H1 (cell line): ENCODE data around the gene SLX4. TPM values are rescaled to one million over a fixed set of nuclear protein-coding genes. Genes with fewer than 3 reads are reported as not detected.

Experiments used
- CTCF ChIA-PET: fragments of 300-600 bp; sonication (Branson Sonifier 250); formaldehyde crosslinking; loops from one replicate; lab custom pipeline; 2021; ENCODE audit not compliant: partially characterized antibody; lab: Charles Lee
- POLR2A ChIA-PET: fragments of 300-600 bp; sonication (Branson Sonifier 250); formaldehyde crosslinking; loops from one replicate; lab custom pipeline; 2021; ENCODE audit warnings: inconsistent platforms; ENCODE audit not compliant: partially characterized antibody; lab: Charles Lee
- DNase-seq, 2 experiments: peaks; one replicate each; pipeline versions ENCODE4 v3.0.0 to v3.0.0-alpha.2; 2010 to 2022; ENCODE audit warnings: low spot score in 2 of 2, low read depth in 1 of 2, mixed read lengths in 1 of 2
- FAIRE-seq: peaks from 2 replicates; lab custom pipeline; 2011; peaks lifted over from hg19 to GRCh38; lab: Jason Lieb, UNC
- H2AFZ ChIP-seq: 2 replicates; pipeline ENCODE4 v1.8.1; 2012; ENCODE audit warnings: low read length, inconsistent platforms
- H2AK5ac ChIP-seq: 2 replicates; pipeline ENCODE4 v1.6.1; 2013; ENCODE audit warnings: low read depth, low read length
- H2BK120ac ChIP-seq: replicated peaks from 2 replicates; pipeline ENCODE3; 2013; ENCODE audit warnings: low read depth, low read length, inconsistent platforms
- H2BK12ac ChIP-seq: 2 replicates; pipeline ENCODE4 v1.6.1; 2013; ENCODE audit warnings: low read depth, low read length
- H2BK15ac ChIP-seq: 2 replicates; pipeline ENCODE4 v1.6.1; 2013; ENCODE audit warnings: low read length
- H2BK20ac ChIP-seq: 2 replicates; pipeline ENCODE4 v1.6.1; 2013; ENCODE audit warnings: low read length
- H2BK5ac ChIP-seq: 2 replicates; pipeline ENCODE4 v1.6.1; 2013; ENCODE audit warnings: low read depth, low read length
- H3K14ac ChIP-seq: 2 replicates; pipeline ENCODE4 v1.6.1; 2013; ENCODE audit warnings: inconsistent platforms; ENCODE audit not compliant: insufficient read length
- H3K18ac ChIP-seq: 2 replicates; pipeline ENCODE4 v1.6.1; 2013; ENCODE audit warnings: low read length; ENCODE audit errors: extremely low read depth
- H3K23ac ChIP-seq: 2 replicates; pipeline ENCODE4 v1.6.1; 2013; ENCODE audit warnings: inconsistent platforms; ENCODE audit not compliant: insufficient read length
- H3K23me2 ChIP-seq: 2 replicates; pipeline ENCODE4 v1.6.1; 2013; ENCODE audit warnings: low read depth, low read length
- H3K27ac ChIP-seq: 2 replicates; pipeline ENCODE4 v1.6.1; 2011; ENCODE audit warnings: low read depth, low read length, inconsistent platforms
- H3K27me3 ChIP-seq, 4 experiments: replicated peaks in 1 of 4; 1 replicate in 1 of 4; 2 replicates in 3 of 4; pipeline versions ENCODE4 v1.6.1 to v1.8.1; 2011 to 2013; ENCODE audit warnings: low read length in 3 of 4, mild to moderate bottlenecking in 3 of 4, inconsistent platforms in 2 of 4, mixed read lengths in 2 of 4, moderate library complexity in 1 of 4; ENCODE audit not compliant: control insufficient read depth in 3 of 4, insufficient read depth in 3 of 4; ENCODE audit errors: extremely low read depth in 1 of 4
- H3K36me3 ChIP-seq, 4 experiments: 2 replicates each; pipeline versions ENCODE4 v1.6.1 to v1.8.1; 2011 to 2013; ENCODE audit warnings: mild to moderate bottlenecking in 4 of 4, low read length in 3 of 4, moderate library complexity in 2 of 4, control low read depth in 1 of 4, inconsistent platforms in 1 of 4; ENCODE audit not compliant: insufficient read depth in 4 of 4, control insufficient read depth in 2 of 4
- H3K4ac ChIP-seq: replicated peaks from 2 replicates; pipeline ENCODE3; 2013; ENCODE audit warnings: low read length, low read depth, mixed read lengths, inconsistent platforms; ENCODE audit not compliant: insufficient read length
- H3K4me1 ChIP-seq, 4 experiments: replicated peaks in 1 of 4; 1 replicate in 1 of 4; 2 replicates in 3 of 4; pipeline versions ENCODE4 v1.6.1 to v1.8.1; 2011 to 2013; ENCODE audit warnings: low read length in 3 of 4, inconsistent platforms in 2 of 4, mixed read lengths in 1 of 4; ENCODE audit not compliant: insufficient read depth in 4 of 4, control insufficient read depth in 3 of 4
- H3K4me2 ChIP-seq, 2 experiments: 2 replicates each; pipeline versions ENCODE4 v1.6.1 to v1.8.1; 2011 to 2013; ENCODE audit warnings: low read depth in 2 of 2, low read length in 2 of 2, control low read depth in 1 of 2, inconsistent platforms in 1 of 2, mild to moderate bottlenecking in 1 of 2; ENCODE audit not compliant: insufficient read depth in 1 of 2
- H3K4me3 ChIP-seq, 4 experiments: fragments of 200-600, 300-600 bp in 1 of 4; sonication (generic), shearing (Covaris generic), sonication (Bioruptor Twin) in 1 of 4; 2 replicates each; pipeline versions ENCODE4 v1.5.1 to v1.8.1; 2011 to 2016; ENCODE audit warnings: low read length in 4 of 4, low read depth in 3 of 4, control low read depth in 2 of 4, inconsistent platforms in 2 of 4, mild to moderate bottlenecking in 2 of 4, mixed read lengths in 1 of 4, moderate library complexity in 1 of 4; ENCODE audit not compliant: insufficient read depth in 2 of 4; ENCODE audit errors: extremely low read depth in 1 of 4
- H3K56ac ChIP-seq: replicated peaks from 2 replicates; pipeline ENCODE3; 2013; ENCODE audit warnings: low read depth, mild to moderate bottlenecking, mixed read lengths, low read length, inconsistent platforms; ENCODE audit not compliant: insufficient read length
- H3K79me1 ChIP-seq: 2 replicates; pipeline ENCODE4 v1.6.1; 2013; ENCODE audit warnings: low read depth, low read length, control low read depth
- H3K79me2 ChIP-seq, 2 experiments: 2 replicates each; pipeline versions ENCODE4 v1.6.1 to v1.8.1; 2012 to 2013; ENCODE audit warnings: low read length in 2 of 2, mild to moderate bottlenecking in 2 of 2, inconsistent platforms in 1 of 2; ENCODE audit not compliant: insufficient read depth in 2 of 2, control insufficient read depth in 1 of 2
- H3K9ac ChIP-seq, 4 experiments: replicated peaks in 1 of 4; 1 replicate in 1 of 4; 2 replicates in 3 of 4; pipeline versions ENCODE4 v1.6.1 to v1.8.1; 2011 to 2013; ENCODE audit warnings: low read depth in 3 of 4, low read length in 3 of 4, control low read depth in 2 of 4, mild to moderate bottlenecking in 2 of 4, moderate library complexity in 2 of 4, inconsistent platforms in 1 of 4; ENCODE audit errors: extremely low read depth in 1 of 4
- H3K9me3 ChIP-seq, 2 experiments: 2 replicates each; pipeline versions ENCODE4 v1.6.1 to v1.8.1; 2012 to 2013; ENCODE audit warnings: mild to moderate bottlenecking in 2 of 2, moderate library complexity in 2 of 2, control low read depth in 1 of 2, inconsistent platforms in 1 of 2, low read depth in 1 of 2, low read length in 1 of 2, mixed read lengths in 1 of 2; ENCODE audit not compliant: insufficient read depth in 2 of 2
- H4K20me1 ChIP-seq, 2 experiments: replicated peaks in 1 of 2; 2 replicates each; pipeline versions ENCODE3 to v1.8.1; 2011 to 2013; ENCODE audit warnings: inconsistent platforms in 2 of 2, low read length in 2 of 2, mild to moderate bottlenecking in 1 of 2; ENCODE audit not compliant: insufficient read depth in 2 of 2, control insufficient read depth in 1 of 2
- H4K5ac ChIP-seq: 2 replicates; pipeline ENCODE4 v1.6.1; 2013; ENCODE audit warnings: low read length, low read depth, mixed read lengths, inconsistent platforms; ENCODE audit not compliant: insufficient read length
- H4K8ac ChIP-seq: 2 replicates; pipeline ENCODE4 v1.8.0; 2013; ENCODE audit warnings: mild to moderate bottlenecking, moderate library complexity, low read length, inconsistent platforms; ENCODE audit not compliant: insufficient read depth; ENCODE audit errors: extremely low read depth
- H4K91ac ChIP-seq: replicated peaks from 2 replicates; pipeline ENCODE3; 2013; ENCODE audit warnings: low read length, mixed read lengths, inconsistent platforms; ENCODE audit not compliant: insufficient read length
- BACH1 ChIP-seq: IDR thresholded peaks from 2 replicates; pipeline ENCODE4 v1.6.1; 2012; ENCODE audit warnings: low read length, improper control_type of control experiment
- KDM5A ChIP-seq: fragments of 200-600 bp; IDR thresholded peaks from 2 replicates; pipeline ENCODE4 v1.7.1; 2012; ENCODE audit warnings: mild to moderate bottlenecking, low read length, inconsistent platforms, mixed read lengths
- NRF1 ChIP-seq: IDR thresholded peaks from 2 replicates; pipeline ENCODE4 v1.6.1; 2011; ENCODE audit warnings: mild to moderate bottlenecking, low read depth, low read length, improper control_type of control experiment
- RXRA ChIP-seq: IDR thresholded peaks from 2 replicates; pipeline ENCODE4 v1.6.1; 2011; ENCODE audit warnings: low read depth, mild to moderate bottlenecking, low read length, moderate library complexity; ENCODE audit not compliant: insufficient read depth
- TAF1 ChIP-seq: IDR thresholded peaks from 2 replicates; pipeline ENCODE4 v1.6.1; 2011; ENCODE audit warnings: mild to moderate bottlenecking, low read depth, low read length
- WGBS, 2 experiments: shearing (Covaris generic) in 1 of 2; methylation state at CpG; one replicate each; pipeline versions ENCODE4 v1.1.6 to v1.1.7; 2013 to 2015; ENCODE audit warnings: low lambda C conversion rate in 2 of 2, mixed read lengths in 2 of 2, inconsistent platforms in 1 of 2, low coverage in 1 of 2, missing lambda C conversion rate in 1 of 2; ENCODE audit not compliant: insufficient replicate concordance in 2 of 2, insufficient coverage in 1 of 2, insufficient read length in 1 of 2; ENCODE audit errors: extremely low coverage in 1 of 2, missing lambda C conversion rate in 1 of 2; 5-methylcytosine and 5-hydroxymethylcytosine counted together
- polyA plus RNA-seq, 7 experiments: library from polyadenylated mRNA; depleted of rRNA in 3 of 7; stranded (reverse) in 5 of 7; unstranded in 2 of 7; fragments of >200 nt in 5 of 7; fragments of 200-250 nt in 2 of 7; gene quantifications; 1 replicate in 5 of 7; 2 replicates in 1 of 7; 4 replicates in 1 of 7; pipeline versions ENCODE4 v1.2.1 to v1.2.3, GENCODE V29; 2011 to 2013; ENCODE audit warnings: missing spikeins in 2 of 7, mixed read lengths in 2 of 7
- total RNA-seq: library from RNA; stranded (reverse); fragmentation: NEBNext Ultra II Directional; extraction: Animal tissue kit (Norgen Biotek cat#: 25700); gene quantifications from 2 replicates; pipeline ENCODE4 v1.2.1, GENCODE V29; 2021
- TF ChIP-seq, protein P1 (sequence below): IDR thresholded peaks from 2 replicates; pipeline ENCODE4 v1.6.1; 2012; ENCODE audit warnings: inconsistent platforms
- TF ChIP-seq, protein P2 (sequence below): IDR thresholded peaks from 2 replicates; pipeline ENCODE4 v1.6.1; 2011; ENCODE audit warnings: low read depth, mild to moderate bottlenecking, low read length; ENCODE audit not compliant: insufficient read depth
- TF ChIP-seq, protein P3 (sequence below): IDR thresholded peaks from 2 replicates; pipeline ENCODE4 v1.6.1; 2012; ENCODE audit warnings: low read length, inconsistent platforms

The SLX4 gene
- total and polyA plus RNA-seq, 2 of the 8 experiments (the other 6 are each of a cell fraction or from before 2014, with no cell fraction given): 4.4 to 11.4 TPM

DNA sequence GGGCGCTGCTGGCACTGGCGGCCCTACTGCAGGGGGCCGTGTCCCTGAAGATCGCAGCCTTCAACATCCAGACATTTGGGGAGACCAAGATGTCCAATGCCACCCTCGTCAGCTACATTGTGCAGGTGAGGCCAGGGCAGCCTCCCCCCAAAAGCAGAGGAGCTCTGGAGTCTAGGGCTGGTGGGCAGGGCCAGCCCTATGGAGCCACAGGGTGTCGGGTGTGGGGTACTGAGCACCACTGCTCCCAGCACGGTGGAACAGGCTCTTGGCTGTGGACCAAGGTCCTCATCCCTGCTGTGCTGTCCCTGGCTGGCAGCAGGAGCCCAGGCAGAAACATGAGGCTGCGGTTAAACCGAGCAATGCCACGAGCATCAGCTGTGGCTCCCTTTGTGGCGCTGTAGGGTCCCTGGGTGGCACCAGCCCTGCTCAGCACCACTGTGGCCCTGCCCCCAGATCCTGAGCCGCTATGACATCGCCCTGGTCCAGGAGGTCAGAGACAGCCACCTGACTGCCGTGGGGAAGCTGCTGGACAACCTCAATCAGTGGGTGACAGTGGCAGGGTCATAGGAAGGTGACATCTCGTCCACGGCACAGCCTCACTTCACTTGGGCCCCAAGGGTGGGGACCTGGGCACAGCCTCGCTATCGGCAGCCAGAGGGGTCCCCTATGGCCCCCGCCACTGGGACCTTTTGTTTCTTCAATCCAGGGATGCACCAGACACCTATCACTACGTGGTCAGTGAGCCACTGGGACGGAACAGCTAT, 44.2 kb upstream of the SLX4 start:
- WGBS, 2 experiments: 90% methylated on average over 19 of the region's 21 CpGs; no CpG with 5 or more reads in 1 of the 2 experiments
- H3K4me1 ChIP-seq: peaks cover 0 to 13% (median 9%) of the 10 kb centered on the region in 4 experiments; a peak in 5 of 7 replicates
- FAIRE-seq: no peak
- H3K4ac ChIP-seq: no peak overlapping the region
- no peaks in the 10 kb centered on the region for H3K9me3 ChIP-seq
- no peak overlapping the region for H3K18ac ChIP-seq
- CTCF ChIA-PET: interaction anchor here (0.6 to 4.0 kb wide), 6 partner anchors 9 to 97 kb away, joined by 3 to 22 read pairs (median 5); no protein-coding TSS in a partner anchor
- H3K27ac ChIP-seq: no peak overlapping the region; the same call in 1 of the 2 replicates
- H3K56ac ChIP-seq: no peak overlapping the region
- H3K23me2 ChIP-seq: no peaks in the 10 kb centered on the region
- H3K4me3 ChIP-seq: no peak overlapping the region
- H2BK20ac ChIP-seq: no peak overlapping the region
- no peak overlapping the region for H2BK12ac ChIP-seq
- H4K8ac ChIP-seq: no peak overlapping the region
- H3K9ac ChIP-seq: no peak overlapping the region
- no peak overlapping the region for H2AFZ ChIP-seq
- H2BK15ac ChIP-seq: no peak overlapping the region
- POLR2A ChIA-PET: interaction anchor here (1.2 to 1.6 kb wide), 2 partner anchors 18 to 19 kb away, joined by 3 to 4 read pairs; no protein-coding TSS in a partner anchor
- H3K79me2 ChIP-seq: no peaks in the 10 kb centered on the region
- no peak overlapping the region for H4K5ac ChIP-seq
- peaks cover 5 to 12% of the 10 kb centered on the region in 2 experiments for H4K20me1 ChIP-seq
- H4K91ac ChIP-seq: no peak overlapping the region
- no peak overlapping the region for H2AK5ac ChIP-seq
- no peak overlapping the region; the same call in 1 of the 2 replicates for H2BK5ac ChIP-seq
- peaks cover 22 to 36% (median 31%) of the 10 kb centered on the region in 4 experiments for H3K36me3 ChIP-seq
- H3K4me2 ChIP-seq: no peak overlapping the region
- H3K23ac ChIP-seq: no peak overlapping the region
- no peak for DNase-seq
- H3K27me3 ChIP-seq: no peaks in the 10 kb centered on the region
- no peak overlapping the region for H2BK120ac ChIP-seq
- no peak for TF ChIP-seq BACH1
- TF ChIP-seq NRF1: no peak
- TF ChIP-seq, protein P1, sequence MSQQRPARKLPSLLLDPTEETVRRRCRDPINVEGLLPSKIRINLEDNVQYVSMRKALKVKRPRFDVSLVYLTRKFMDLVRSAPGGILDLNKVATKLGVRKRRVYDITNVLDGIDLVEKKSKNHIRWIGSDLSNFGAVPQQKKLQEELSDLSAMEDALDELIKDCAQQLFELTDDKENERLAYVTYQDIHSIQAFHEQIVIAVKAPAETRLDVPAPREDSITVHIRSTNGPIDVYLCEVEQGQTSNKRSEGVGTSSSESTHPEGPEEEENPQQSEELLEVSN: no peak
- TF ChIP-seq TAF1: no peak
- TF ChIP-seq, protein P2, sequence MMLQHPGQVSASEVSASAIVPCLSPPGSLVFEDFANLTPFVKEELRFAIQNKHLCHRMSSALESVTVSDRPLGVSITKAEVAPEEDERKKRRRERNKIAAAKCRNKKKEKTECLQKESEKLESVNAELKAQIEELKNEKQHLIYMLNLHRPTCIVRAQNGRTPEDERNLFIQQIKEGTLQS: no peak
- TF ChIP-seq, protein P3, sequence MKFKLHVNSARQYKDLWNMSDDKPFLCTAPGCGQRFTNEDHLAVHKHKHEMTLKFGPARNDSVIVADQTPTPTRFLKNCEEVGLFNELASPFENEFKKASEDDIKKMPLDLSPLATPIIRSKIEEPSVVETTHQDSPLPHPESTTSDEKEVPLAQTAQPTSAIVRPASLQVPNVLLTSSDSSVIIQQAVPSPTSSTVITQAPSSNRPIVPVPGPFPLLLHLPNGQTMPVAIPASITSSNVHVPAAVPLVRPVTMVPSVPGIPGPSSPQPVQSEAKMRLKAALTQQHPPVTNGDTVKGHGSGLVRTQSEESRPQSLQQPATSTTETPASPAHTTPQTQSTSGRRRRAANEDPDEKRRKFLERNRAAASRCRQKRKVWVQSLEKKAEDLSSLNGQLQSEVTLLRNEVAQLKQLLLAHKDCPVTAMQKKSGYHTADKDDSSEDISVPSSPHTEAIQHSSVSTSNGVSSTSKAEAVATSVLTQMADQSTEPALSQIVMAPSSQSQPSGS: no peak
- TF ChIP-seq RXRA: no peak
- no peak for TF ChIP-seq KDM5A
- peaks cover 2% of the 10 kb centered on the region; the same call in 1 of the 2 replicates for H3K79me1 ChIP-seq
- no peak overlapping the region for H3K14ac ChIP-seq
